Activated T-helper 1 cell treated with Interleukin-2 at 50 U/mL for 16 hours (primary cell): ENCODE data around the gene MERTK.
"Not testable (repeated sequence)": the region's sequence is repeated elsewhere in the genome, so short reads cannot be mapped to it uniquely, and the experiment has no call there.

Experiments used
- DNase-seq: peaks from one replicate; pipeline ENCODE4 v3.0.0-alpha.2; 2020; ENCODE audit warnings: low read depth

MERTK gene

DNA sequence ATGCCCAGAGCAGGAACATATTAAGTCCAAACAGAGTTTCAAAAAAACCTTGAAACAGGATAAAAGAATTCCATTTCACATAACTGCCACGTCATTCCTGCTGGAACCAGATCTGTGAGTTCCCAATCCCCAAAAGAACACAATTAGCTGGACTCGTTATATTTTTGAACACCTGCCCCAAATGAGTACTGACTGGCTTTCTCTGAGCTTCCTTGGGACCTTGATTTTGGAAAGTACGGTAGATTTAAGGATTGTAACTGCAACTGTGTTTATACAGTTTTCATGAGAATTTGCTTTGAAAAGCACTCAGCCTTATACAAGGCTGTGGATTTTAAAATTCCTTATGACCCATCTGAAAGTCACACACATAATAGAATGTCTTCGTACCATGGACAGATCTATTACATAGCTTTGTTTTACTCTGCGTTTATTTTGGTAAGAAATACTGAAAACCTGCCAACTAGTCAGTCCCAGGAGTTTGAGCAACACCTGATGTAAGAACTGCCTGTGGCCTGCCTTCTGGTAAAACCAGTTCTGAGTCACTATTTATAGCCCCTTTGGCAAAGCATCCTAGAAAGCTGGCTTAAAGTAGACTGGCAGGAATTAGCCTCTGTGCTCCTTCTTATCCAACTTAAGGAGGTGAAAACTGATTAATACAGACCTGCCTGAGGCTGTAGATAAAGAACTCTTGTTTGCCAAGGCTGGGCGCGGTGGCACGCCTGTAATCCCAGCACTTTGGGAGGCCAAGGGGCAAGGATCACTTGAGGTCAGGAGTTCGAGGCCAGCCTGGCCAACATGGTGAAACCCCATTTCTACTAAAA lies 48.1 kb downstream of the MERTK start:
- no peak for DNase-seq

DNA sequence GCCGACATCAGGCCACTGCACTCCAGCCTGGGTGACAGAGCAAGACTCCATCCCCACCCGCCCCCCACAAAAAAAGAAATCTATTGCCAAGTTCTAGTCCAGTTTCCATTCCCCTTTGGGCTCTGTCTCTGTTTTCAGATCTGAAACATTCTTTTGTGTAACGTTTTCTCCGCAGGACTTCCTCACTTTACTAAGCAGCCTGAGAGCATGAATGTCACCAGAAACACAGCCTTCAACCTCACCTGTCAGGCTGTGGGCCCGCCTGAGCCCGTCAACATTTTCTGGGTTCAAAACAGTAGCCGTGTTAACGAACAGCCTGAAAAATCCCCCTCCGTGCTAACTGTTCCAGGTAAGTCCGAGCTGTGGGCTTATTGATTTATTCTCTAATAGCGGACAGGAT lies 48.8 kb downstream of the MERTK start:
- no peak for DNase-seq

DNA sequence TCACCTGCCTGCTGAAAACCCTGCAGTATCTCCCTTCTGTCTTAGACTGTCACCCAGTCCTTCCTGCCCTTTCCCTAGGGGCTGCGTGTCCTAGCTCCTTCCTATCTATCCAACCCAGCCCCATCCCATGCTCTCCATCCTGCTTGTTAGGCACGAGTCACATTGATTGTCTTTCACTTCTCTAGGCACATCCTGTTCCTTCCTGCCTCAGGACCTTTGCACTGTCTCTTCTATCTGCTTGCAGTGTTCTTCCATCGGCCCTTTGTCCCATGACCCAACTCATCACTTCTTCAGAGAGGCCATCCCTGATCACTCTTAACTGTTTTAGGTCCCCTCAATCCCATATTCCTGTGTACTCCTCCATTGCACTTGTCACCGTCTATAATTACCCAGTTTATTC lies 50.4 kb downstream of the MERTK start:
- DNase-seq, result no peak

DNA sequence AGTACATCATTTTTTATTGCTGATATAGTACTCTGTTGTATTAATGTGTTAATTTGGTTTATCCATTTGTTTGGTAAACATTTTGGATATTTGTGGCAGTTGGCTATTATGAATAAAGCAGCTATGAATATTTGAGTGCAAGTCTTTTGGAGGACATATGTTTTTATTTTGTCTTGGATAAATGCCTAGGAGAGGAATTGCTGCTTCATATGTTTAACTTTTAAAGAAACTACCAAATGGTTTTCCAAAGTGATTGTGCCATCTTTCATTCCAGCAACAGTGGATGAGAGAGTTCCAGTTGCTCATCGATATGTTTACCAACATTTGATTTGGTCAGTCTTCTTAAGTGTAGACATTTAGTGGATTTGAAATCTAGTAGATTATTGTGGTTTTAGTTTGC lies 51.8 kb downstream of the MERTK start:
- no peak for DNase-seq

DNA sequence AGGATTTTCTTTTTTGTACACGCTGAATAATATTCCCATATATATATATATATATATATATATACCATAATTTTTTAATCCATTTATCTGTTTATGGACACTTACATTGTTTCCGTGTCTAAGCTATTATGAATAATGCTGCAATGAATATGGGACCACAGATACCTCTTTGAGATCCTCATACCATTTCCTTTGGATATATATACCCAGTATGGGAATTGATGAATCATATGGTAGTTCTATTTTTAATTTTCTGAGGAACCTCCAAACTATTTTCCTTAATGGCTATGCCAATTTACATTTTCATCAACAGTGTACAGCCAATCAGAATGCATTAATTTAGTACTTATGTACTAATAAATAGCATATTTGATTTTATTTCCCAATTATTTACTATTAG lies 53.1 kb downstream of the MERTK start:
- no peak for DNase-seq

DNA sequence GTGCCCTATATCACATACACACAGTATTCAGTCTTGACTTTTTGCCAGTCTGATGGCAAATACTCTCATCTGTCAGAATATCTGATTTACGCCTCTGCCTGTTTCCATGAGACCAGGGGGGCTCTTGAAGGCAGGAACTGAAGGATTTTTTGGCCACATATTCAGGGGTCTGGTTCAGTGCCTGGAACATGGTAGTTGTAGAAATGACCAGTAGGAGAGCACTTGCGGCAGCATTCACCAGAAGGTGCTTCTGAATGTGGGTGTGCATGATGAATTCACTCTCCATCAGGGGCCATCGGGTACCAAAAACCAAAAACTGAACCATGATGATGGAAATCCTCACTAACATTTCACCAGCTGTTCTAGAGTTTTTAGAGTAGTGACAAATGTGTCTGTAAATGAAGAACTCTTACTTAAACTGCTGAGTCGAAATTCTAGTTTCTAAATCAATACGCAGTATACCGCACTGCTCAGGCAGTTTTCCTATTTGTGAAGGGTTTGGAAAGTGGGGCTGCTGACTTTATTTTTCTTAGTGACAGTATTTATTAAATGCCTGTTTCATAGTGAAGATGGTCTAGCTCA lies 54.6 kb downstream of the MERTK start:
- DNase-seq, result no peak

DNA sequence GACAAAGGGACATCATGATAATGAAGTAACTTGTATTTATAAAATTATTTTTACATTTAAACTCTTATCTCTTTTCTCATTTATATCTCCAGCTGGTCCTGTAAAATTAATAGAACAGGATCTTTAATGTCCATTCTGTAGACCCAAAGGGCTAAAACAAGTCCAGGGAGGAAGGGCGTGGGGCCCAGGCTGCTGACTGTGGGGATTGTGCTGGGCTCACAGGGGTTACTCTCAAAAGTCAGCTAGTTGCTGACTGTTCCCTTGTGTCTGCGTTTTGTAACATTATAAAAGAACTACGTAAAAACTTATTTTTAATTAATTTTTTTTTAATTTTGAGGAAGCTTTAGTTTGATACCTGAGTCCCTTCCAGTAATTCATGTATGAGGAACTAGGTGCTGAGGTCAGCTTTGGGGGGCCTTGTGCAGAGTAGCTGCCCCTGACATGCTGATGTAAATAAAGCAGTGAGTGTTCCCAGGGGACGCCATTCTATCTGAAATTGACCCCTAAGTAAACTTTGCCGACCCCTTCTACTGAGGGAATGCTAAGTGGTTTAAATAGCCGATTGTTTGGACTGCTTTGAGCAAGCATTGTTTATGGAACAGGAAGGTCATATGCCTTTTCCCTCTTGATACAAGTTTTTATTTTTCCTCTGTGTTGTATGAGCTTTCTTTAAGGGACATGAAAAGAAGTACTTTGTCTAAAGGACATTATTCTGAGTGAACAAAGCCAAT lies 56.4 kb downstream of the MERTK start:
- no peak for DNase-seq

DNA sequence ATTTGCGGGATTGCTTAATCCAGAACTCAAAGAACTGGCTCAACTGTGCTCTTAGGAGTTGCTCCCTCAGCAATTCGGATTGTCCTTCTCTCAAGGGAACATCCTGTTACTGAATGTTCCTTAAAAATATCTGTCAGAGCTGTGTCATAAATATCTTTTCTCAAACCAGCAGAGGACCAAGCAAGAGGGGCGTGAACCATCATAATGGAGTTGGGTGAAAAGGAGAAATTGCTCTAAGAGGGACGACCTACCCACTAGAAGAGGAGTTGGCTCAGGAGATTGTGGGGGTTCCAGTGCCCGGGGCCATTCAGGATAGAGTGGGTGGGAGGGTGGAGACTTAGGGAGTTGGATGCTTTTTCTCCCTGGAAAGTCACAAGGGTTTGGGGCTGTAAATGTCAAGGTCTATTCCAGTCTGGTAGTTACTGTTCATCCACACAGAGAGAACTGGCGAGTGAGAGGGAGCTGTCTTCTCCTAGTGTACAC lies 59.5 kb downstream of the MERTK start:
- DNase-seq, result no peak

DNA sequence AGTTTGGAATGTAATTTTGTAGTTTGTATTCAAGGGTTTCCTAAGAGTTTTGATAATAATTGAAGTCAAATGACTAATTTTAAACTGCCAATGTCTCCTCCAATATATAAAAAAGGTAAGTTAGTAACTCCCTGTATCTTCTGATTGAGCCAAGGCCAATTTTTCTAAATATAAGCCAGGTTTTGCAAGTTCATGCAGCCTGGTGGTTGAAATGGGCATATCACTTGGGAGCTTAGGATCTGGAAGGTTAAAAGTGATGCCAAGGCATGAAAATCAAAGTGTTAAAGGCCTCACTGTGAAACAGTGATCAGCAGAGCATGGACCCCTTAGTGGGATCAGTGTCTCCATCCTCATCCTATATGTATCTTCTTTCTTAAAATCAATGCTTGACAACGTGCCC lies 60.5 kb downstream of the MERTK start:
- no peak for DNase-seq

DNA sequence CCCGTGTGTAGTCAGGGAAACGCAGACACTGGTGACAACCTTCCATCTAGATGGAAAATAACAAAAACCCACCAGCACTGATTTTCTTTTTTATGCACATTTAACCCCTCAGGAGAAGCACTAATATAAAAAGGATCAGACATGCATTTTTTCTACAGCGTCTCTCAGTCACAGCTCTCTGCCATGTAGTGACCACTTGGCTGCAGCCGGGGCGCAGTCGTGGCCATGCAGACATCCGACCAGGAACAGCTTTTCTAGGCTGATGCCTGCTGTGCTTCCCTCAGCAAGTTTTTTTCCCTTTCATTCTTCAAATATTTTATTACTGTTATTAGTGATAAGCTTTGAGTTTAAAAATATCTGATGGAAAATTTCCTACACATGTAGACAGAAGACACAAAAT lies 63.3 kb downstream of the MERTK start:
- no peak for DNase-seq

DNA sequence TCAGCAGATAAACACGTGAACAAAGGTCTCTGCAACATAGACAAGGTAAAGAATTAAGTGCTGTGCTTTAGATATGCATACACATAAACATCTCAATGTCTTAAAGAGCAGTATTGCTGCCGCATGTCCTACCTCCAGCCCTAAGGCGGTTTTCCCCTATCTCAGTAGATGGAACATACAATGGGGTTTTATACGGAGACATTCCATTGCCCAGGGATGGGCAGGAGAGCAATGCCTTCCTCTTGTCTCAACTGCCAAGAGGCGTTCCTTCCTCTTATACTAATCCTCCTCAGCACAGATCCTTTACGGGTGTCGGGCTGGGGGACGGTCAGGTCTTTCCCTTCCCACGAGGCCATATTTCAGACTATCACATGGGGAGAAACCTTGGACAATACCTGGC lies 64.7 kb downstream of the MERTK start:
- not testable (repeated sequence) for DNase-seq

DNA sequence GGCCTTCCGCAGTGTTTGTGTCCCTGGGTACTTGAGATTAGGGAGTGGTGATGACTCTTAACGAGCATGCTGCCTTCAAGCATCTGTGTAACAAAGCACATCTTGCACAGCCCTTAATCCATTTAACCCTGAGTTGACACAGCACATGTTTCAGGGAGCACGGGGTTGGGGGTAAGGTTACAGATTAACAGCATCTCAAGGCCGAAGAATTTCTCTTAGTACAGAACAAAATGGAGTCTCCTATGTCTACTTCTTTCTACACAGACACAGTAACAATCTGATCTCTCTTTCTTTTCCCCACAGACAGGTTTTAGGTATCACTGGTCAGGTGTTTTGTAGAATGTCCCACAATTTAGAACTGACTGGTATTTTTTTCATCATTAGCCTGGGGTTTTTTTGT lies 65.1 kb downstream of the MERTK start:
- not testable (repeated sequence) for DNase-seq

DNA sequence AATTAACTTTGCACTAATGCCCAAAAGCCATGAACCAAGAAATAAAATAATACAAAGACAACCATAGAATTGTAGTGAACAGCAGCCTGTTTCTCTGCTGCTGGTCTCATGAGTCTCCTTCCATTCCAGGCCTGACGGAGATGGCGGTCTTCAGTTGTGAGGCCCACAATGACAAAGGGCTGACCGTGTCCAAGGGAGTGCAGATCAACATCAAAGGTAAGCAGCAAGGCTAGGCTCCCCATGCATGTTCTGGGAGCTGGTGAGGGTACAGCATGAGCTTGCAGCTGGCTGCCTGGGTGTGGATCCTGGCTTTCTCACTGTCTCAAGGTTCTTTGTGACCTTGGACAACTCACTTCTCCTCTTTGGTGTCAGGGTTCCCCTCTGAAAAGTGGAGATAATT lies 66.7 kb downstream of the MERTK start:
- DNase-seq, result no peak

DNA sequence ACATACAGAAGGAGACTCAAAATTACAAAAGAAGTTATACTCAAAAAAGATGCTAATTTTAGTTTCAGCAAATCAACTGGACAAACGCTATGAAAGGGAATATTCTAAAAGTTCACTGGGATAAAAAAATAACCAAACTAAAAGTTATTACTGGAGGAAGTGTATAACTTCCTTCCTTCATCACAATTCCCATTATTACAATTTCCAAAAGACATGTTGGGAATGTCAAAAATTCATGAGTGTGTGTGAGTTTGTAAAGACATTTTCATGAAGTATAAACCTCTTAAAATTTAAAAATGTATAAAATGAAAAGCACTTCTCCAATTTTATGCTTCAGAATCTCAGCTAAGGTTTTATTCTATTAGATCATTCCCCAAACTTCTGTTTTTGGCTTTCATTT lies 67.8 kb downstream of the MERTK start:
- no peak for DNase-seq

DNA sequence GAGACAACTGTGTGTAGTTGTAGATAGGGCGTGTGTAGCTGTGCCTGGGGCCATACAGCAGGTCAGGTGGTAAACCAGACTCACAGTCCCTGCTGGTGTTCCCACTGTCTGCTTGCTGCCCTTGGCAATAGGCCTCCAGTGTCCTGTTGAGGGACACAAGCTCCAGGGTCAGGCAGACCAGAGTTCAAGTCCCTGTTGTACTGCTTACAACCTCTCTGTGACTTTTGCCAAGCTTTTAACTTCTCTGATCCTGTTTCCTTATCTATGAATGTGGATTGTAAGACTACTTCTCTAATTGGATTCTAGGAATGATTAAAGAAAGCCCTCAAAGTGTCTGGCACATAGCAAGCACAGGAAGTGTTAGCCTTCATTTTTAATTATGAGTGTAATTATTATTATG lies 68.6 kb downstream of the MERTK start:
- no peak for DNase-seq

DNA sequence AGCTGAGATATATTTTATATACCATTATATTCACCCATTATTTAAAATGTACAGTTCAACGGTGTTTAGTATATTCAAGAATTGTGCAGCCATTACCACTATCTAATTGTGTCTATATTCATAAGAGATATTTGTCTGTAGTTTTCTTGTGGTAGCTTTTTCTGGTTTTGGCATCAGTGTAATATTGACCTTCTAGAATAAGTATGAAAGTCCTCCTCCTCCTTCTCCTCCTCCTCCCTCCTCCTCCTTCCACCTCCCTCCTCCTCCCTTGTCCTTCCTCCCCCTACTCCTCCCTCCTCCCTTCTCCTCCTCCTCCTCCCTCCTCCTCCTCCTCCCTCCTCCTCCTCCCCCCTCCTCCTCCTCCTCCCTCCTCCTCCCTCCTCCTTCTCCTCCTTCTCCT lies 72.0 kb downstream of the MERTK start:
- no peak for DNase-seq

DNA sequence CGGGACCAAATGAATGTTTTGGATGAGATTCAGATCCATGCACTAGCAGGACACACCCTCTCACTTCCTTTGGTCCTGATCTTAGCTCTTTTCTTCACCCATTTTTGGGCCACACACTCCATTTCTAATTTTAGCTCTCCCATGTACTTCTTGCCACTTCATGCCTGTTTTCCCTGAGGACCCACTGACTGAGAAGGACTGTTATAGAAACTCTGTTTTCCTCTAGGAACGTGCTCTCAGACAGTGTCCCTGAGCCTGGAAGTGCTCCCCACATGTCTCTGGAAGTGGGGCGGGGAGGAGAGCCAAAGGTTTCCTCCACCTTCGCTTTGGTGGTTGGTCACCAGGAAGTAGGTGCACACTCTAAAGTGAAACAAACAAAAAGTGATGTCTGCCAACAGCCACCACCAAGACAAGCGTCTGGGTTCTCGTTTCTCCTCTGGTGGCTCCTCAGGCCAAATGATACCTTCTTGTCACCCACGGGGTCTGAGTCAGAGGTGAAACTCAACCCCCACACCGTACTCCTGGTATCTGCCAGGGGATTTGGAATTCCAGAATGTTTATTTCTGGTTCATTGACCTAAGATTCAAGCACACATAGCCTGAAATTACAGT lies 74.7 kb downstream of the MERTK start:
- DNase-seq, result no peak

DNA sequence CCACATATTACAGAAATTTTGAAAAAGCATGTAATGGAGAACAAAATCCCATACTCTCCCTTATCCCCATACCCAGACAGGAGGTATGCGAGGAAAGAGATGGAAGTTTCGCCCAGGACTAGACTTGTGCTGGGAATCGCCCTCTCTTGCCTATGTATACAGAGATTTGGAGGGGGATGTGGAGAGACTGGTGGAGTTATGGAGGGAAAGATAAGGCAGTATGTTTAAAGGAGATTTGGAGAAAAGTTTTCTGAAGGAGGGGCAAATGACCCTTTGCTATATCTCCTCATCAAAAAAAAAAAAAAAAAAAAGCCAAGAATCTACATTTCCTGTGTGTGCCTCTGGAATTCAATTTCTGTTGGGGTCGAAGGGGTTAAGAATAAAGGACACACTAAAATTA lies 75.3 kb downstream of the MERTK start:
- DNase-seq, result no peak

DNA sequence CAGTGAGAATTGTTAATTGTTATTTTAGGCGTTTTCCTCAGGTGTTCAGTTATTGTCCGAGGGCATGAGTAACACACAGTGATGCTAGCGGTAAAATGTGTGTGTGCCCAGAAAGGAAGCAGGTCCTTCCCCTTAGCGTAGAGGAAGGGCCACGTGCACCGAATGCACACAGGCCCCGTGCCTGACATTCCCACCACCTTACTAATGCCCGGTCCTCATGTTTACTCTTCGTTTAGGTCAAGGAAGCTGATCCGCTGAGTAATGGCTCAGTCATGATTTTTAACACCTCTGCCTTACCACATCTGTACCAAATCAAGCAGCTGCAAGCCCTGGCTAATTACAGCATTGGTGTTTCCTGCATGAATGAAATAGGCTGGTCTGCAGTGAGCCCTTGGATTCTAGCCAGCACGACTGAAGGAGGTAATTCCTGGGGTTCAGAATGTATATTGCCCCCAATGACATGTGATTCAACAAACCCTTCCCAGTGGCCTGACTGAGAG lies 76.7 kb downstream of the MERTK start:
- DNase-seq, result no peak

DNA sequence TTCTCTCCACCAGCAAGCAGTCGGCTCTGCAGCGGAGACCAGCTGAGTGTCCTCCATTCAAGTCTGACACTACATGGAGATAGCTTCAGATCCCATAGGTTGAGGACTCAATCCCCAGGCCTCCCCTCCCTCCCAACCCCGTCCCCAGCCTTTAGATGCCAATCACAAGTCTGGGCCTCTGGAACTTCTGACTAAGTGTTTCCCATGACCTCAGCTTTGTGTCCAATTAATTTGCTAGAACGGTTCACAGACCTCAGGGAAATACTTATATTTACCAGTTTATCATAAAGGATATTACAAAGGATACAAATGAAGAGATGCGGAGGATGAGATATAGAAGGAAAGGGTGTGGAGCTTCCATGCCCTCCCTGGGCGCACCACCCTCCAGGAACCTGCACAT lies 77.4 kb downstream of the MERTK start:
- DNase-seq, result no peak

DNA sequence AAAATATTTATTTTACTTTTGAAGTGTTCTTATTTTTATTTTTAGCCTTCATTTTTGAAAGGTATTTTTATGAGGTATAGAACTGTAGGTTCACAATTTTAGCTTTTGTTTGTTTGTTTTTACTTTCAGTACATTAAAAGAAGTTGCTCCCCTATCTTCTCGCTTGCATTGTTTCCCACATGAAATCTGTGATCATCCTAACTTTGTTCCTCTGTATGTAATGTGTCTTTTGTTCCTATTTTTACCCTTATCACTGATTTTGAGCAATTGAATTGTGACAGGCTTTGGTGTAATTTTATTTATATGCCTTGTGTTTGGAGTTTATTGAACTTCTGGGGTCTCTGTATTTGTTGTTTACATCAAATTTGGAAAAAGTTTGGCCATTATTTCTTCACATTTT lies 78.8 kb downstream of the MERTK start:
- DNase-seq, result no peak

DNA sequence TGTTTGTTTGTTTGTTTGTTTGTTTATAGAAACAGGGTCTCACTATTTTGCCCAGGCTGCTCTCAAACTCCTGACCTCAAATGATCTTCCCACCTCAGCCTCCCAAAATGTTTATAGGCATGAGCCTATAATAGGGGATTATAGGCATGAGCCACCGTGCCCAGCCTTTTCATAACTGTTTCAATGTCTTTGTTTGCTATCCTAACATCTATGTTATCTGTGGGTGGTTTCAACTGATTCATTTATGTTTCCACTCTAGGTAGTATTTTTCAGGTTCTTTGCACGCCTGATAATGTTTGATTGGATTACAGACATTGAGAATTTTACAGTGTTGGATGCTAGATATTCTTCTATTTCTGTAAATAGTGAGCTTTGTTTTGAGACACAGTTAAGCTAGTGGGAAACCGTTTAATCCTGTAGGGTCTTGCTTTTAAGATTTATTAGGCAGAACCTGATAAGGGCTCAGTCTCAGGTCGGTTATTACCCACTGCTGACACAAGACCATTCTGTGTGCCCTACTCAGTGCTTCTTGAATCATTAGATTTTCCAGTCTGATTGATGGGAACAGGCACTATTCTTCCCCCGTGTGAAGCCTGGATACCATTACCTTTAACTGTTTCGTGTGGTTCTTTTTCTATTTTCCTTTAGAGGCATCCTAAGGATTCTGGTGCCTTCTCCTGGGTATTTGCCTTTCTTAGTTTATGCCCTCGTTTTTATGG lies 80.2 kb downstream of the MERTK start:
- DNase-seq, result no peak
